RWPE1 (cell line): Measurements from ENCODE around the gene NAGPA.

Source experiments
- CTCF ChIA-PET: fragments of 350-600 bp; sonication (Branson Sonifier 250); formaldehyde crosslinking; extraction: SDS; loops from one replicate; lab custom pipeline; 2021; lab: Yijun Ruan, JAX
- POLR2A ChIA-PET: fragments of 400-600 bp; formaldehyde crosslinking; extraction: SDS; loops from one replicate; lab custom pipeline; 2020; ENCODE audit warnings: antibody characterized with exemption; ENCODE audit not compliant: low non-redundant PET; lab: Yijun Ruan, JAX
- DNase-seq: peaks from one replicate; pipeline ENCODE4 v3.0.0; 2012; ENCODE audit warnings: low spot score
- H3K27ac ChIP-seq: fragments of 450-650 bp; 2 replicates; pipeline ENCODE4 v1.5.1; 2017
- TF ChIP-seq, protein P1 (sequence below): fragments of 450-650 bp; conservative IDR thresholded peaks from 2 replicates; pipeline ENCODE4 v1.5.1; 2017; ENCODE audit warnings: low read depth, mild to moderate bottlenecking

NAGPA gene

DNA sequence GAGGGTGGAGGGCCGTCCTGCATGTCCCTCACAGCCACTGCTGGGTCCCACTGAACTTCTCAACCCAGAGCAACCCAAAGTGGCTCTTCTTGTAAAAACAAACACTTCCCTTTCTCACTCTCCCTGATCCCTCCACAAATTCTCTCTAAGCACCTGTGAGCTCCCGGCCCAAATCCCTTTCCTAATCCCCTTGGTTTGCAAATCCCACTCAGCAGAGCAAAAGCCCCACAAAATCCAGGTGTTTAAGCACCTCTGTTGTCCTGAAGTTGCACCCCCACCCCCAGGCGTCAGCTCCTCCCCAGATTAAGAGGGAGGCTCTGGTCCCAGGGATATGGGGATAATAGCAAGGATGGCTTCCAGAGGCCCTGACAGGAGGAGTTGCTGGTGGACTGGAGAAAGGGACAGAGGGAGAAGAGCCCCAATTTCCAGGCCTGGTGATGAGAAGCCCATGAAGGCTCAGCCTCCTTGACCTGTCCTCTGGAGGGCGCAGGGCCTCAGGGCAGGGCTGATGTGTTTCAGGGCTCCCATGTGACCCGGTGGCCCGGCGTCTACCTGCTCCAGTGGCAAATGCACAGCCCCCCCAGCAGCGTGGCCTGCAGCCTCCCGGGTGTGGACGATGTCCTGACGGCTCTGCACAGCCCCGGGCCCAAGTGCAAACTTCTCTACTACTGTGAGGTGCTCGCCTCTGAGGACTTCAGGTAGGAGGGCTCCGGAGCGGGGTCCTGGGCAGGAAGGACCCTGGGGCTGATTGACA, 23.0 kb downstream of the NAGPA start:
- H3K27ac ChIP-seq: no peak overlapping the region
- DNase-seq: no peak
- ChIA-PET POLR2A (no interaction called here), CTCF (interaction anchor here (1.7 kb wide), 1 partner anchor 14 kb away, joined by 4 read pairs; no protein-coding TSS in a partner anchor)
- TF ChIP-seq, protein P1, sequence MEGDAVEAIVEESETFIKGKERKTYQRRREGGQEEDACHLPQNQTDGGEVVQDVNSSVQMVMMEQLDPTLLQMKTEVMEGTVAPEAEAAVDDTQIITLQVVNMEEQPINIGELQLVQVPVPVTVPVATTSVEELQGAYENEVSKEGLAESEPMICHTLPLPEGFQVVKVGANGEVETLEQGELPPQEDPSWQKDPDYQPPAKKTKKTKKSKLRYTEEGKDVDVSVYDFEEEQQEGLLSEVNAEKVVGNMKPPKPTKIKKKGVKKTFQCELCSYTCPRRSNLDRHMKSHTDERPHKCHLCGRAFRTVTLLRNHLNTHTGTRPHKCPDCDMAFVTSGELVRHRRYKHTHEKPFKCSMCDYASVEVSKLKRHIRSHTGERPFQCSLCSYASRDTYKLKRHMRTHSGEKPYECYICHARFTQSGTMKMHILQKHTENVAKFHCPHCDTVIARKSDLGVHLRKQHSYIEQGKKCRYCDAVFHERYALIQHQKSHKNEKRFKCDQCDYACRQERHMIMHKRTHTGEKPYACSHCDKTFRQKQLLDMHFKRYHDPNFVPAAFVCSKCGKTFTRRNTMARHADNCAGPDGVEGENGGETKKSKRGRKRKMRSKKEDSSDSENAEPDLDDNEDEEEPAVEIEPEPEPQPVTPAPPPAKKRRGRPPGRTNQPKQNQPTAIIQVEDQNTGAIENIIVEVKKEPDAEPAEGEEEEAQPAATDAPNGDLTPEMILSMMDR: no peak

DNA sequence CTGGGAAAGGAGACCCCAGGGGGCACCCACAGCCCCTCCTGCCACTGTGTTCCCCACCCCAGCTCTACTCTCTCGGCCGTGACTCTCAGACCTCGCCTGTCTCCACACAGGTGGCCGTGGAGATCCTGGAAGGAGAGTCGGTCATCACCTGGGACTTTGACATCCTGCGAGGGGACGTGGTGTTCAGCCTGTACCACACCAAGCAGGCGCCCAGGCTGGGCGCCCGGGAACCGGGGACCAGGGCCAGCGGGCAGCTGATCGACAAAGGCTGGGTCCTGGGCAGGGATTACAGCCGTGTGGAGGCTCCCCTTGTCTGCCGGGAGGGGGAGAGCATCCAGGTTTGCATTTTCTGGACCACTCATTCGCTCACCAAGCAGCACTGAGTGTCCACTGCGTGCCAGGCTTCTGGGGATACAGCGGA, 25.4 kb downstream of the NAGPA start:
- ChIA-PET POLR2A (no interaction called here), CTCF (no interaction called here)
- TF ChIP-seq, protein P1: no peak
- DNase-seq: no peak
- H3K27ac ChIP-seq: no peak overlapping the region

DNA sequence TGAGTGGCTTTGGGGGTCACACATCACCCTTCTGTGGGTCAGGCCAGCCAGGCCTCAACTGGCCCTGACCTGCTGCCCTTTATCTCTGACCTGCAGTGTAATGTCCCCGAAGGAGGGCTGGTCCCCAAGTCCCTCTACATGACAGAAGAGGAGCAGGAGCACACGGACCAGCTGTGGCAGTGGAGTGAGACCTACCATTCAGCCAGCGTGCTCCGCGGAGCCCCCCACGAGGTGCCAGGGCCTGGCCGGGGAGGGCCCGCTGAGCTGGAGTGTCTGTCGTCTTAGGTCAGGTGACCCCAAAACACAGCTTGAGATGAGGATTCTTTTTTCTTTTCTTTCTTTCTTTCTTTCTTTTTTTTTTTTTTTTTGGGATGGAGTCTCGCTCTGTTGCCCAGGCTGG, 26.5 kb downstream of the NAGPA start:
- ChIA-PET POLR2A (no interaction called here), CTCF (no interaction called here)
- no peak for DNase-seq
- H3K27ac ChIP-seq: no peak overlapping the region
- TF ChIP-seq, protein P1: no peak

DNA sequence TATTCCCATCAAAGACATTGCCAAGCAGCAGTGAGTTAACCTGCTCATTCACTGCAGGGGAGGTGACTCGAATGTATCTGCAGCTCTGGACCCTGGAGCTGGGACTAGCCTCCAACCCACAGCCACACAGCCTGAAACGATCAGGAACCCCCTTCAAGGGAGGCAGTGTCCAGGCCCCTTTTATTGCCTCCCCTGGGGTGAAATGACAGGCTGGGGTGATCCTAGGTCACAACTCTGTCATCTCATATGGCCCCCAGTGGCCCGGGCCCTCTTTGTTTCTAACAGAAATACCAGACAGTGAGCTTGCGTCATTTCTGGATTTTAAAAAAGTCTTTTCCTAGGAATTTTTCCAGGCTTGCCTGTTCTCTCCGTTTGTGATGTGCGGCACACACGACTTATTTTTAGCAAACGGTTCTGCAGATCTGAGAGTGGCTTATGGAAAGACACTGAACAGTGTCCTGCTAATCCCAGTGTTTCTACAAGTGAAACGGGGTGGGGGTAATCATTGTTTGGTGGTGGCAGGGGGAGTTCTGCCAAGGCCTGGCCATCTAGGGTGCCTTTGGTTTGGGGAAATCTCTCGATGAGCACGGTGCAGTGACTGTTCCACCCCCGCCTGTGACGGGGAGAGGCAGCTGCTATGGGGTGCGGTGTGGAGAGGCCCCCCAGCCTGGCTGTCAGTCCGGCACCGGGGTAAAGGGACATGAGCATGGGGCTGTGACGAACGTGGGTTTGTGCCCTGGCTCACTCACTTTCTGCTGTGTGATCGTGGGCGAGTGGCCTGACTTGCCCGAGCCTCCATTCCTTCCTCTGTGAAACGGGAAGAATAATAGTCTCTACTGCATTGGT, 27.2 kb downstream of the NAGPA start:
- POLR2A ChIA-PET: no interaction called here
- TF ChIP-seq, protein P1: no peak
- CTCF ChIA-PET: no interaction called here
- no peak for DNase-seq
- no peak overlapping the region for H3K27ac ChIP-seq

DNA sequence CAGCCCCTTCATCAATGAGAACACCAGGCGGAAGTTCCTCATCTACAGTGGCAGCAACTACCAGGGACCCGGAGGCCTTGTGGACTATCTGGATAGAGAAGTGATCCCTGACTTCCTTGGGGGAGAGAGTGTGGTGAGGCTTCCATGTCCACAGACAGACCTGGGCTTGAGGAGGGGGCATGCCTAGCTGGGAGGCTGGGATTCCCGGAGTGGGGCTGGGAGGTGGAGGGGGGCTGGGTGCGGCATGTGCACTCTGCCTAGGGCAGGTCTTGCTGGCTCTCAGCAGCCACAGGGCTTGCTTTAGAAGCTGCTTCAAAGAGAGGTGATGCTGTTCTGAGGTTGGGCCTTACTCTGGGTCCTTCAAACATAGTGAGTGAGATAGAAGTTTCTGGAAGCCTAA, 27.8 kb downstream of the NAGPA start:
- TF ChIP-seq, protein P1: no peak
- H3K27ac ChIP-seq: no peak overlapping the region
- ChIA-PET POLR2A (no interaction called here), CTCF (no interaction called here)
- DNase-seq: no peak

DNA sequence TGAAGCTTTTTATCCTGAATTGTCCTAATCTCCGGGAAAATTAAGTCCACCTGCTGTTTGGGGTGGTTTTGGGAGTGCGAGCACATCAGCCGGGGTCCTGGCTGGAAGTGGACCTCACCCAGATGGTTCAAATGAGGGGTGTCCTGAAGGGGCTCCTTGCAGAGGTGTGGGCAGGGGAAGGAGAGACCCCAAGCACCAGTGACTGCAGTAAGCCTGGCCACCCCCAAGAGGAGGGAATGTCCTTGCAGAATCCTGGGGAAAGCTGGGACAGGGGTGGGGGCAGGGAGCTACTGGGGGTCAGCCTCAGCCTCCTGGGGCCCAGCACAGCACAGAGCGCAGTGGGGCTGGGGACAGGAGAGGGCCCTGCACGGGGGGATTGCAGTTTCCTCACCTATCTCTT, 29.4 kb downstream of the NAGPA start:
- TF ChIP-seq, protein P1: no peak
- CTCF ChIA-PET: no interaction called here
- POLR2A ChIA-PET: no interaction called here
- no peak for DNase-seq
- no peak overlapping the region for H3K27ac ChIP-seq
